Fibroblast of skin of scalp (primary cell): ENCODE data around the gene CRYZ.

ENCODE experiments used
- DNase-seq: peaks from one replicate; pipeline ENCODE4 v3.0.0-alpha.2; 2013

Gene CRYZ

DNA sequence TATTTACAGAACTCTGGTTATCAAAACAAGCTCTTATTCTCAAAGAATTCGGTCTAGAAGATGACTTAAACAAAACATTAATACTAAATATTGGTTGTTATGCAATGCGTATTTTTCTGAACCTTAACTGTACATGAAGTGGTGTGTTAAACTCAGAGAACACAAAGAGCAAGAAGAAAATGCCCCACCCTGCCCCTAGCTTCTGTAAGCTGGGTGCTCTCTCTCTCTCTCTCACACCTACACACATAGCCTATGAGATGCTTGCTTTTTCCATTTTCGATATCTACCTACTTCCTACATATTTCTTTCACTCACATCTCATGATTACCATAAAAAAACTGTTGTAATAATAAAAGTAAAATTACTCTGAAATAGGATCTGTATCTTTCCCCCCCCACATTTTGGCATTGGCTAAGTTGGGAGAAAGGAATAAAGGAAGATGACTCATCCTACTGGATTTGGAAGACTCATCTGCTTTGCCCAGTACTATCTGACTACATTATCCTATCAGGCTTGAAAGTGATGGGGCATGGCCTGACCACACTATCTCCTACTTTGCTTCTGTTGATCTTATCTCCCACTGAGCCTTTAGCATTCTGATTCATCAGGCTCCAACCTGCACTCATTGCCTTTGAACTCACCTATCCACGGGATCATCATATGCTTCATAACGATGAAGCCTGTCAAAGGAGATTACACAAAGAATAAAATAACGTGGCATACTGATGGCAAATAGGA lies 2.9 kb downstream of the CRYZ start:
- peak; percentile 68 for DNase-seq

DNA sequence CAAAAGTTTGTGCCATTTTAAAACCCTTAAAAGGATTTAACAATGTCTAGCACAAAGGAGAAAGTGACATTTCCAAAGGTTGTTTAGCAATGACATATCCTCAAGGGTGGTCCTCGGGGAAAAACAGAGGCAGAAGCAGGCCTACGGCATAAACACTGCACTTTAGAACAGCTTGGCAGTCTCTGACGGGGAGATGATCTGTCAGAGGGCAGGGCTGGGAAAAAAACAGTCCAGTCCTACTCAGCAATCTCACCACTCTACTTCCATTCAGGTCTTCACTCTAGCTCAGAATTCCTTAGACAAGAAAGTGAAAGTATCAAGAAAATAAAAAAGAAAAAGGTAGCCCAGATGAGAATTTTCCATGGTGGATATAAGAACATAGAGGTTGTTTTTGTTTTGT lies 4.1 kb downstream of the CRYZ start:
- no peak for DNase-seq

DNA sequence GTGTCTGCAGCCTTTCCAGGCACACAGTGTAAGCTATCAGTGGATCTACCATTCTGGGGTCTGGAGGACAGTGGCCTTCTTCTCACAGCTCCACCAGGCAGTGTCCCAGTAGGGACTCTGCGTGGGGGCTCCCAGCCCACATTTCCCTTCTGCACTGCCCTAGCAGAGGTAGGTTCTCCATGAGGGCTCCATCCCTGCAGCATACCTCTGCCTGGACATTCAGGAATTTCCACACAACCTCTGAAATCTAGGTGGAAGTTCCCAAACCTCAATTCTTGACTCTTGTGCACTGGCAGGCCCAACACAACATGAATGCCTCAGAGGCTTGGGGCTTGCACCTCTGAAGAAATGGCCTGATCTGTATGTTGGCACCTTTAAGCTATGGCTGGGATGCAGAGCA lies 6.8 kb downstream of the CRYZ start:
- no peak for DNase-seq

DNA sequence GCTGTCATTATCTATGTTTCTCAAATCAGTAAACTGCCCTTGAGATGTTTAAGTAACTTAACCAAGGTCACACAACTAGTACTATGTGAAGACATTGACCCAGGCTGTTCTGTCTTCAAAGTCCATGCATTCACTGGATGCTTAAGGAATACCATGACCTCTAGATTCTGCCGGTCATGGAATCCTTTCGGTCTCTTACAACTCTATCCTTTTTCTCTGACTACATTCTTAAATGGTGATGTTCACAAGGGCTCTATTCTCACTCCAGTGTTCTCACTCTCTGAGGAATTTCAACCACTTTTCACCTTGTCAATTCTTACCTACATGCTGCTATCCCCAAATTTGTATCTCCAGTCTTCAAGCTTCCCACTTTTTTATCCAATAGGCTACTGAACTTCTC lies 15.2 kb downstream of the CRYZ start:
- no peak for DNase-seq

DNA sequence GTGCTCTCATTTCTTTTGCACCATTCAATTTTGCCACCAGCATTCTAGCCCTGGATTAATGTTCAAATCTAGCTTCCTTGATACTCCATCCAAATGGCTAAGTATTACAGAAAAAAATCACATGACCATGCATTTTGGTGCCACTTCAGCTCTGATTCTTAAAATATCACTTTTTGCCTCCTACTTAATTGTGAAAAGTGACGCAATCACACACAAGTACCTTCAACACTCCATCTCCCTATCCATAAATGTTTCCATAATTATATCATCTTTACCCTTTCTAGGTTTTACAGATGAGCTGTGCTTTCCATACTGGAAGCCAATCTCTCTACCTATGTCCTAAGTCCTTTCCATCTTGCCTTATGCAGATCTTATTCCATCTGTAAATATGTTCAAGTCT lies 16.0 kb downstream of the CRYZ start:
- no peak for DNase-seq

DNA sequence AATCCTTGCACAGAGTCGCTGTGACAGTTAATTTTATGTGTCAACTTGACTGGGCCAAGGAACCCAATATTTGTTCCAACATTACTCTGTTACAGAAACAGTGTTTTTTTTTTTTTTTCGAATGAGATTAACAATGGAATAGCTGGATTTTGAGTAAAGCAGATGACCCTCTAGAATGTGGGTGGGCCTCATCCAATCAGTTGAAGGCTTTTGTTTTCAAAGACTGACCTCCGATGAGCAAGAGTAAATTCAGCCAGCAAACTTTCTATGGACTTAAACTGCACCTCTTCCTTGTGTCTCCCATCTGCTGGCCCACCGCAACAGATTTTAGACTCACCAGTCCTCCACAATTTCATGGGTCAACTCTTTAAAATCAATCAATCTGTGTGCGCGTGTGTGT lies 17.0 kb downstream of the CRYZ start:
- DNase-seq: no peak

DNA sequence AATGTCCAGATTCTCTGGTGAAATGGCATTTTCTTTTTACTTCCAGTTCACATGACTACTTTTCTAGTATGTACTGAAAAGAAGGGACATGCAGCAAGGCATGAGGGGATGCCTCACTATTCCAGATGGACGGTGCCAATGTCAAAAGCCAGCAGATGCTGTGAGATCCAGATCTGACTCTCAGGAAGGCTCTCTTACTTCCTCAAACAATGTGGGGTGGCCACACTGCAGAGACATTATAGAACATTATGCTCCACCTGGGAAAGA lies 17.7 kb downstream of the CRYZ start:
- DNase-seq: no peak

DNA sequence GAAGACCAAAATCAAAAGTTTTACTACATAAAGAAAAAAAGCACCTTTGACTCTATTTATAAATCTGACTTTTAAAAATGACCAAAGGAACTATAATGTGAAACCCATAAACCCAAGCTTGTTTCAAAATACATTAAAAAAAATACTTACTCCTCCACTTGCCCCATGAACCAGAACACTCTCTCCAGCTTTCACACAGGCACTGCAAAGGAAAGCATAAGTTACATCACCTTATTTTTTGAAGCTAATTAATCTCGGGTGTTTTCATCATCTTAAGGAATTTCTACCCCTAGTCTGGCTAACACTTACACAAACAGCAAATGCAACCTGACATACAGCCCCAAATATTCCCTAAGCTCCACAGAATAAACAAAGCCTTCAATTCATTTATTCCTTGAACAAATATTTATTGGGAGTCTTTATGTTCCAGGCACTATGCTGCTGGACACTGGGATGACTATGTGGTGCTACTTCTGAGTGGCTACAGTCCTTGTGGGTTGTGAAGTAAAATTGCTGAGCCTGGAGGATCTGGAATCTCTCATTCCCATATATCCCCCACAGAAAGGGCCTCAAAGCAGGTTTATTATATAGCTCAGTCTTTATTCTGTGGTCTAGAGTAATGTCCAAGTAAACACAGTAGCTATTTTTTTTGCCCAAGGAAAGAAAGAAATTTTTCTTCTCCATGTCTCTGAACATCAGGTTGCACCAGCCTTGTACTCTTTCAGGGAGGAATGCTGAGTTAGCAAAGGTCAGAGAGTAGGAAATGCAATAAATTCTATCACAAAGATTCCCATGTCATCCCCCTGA lies 18.2 kb downstream of the CRYZ start:
- DNase-seq: peak; percentile 27

DNA sequence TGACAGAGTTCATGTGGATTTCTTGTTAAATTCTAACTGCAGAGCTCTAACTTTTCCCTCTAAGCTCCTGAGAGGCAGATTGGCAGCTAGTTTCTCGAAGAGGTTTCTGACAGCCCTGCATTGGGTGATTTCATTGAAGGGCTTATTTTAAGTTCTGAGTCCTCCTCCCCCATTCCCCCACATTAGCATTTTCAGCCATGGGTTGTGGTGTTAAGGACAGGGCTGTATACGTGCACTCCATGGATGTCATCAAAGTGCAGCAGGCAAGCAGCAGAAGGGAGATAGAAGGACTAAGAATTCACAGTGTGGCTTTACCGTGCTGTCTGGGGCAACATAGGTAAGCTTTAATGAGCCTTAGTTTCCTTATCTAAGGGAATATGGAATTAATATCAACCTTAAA lies 19.0 kb downstream of the CRYZ start:
- no peak for DNase-seq

DNA sequence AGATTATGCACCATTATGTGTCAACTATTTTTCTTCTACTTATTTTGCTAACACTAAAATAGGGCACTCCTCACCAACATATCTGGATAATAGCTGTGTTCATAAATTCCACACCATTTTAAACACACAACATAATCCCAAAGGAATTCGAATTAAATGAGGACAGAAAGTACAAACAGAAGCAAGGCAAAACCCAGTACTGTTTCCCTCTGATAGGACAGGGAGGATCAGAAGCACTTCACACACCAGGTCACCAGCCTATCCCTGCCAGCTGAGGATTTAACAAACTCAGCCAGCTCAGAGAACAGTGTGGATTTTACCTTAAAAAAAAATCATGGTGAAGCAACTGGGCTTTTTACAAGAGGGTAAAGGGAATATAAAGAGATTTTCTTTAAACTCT lies 20.0 kb downstream of the CRYZ start:
- peak; percentile 6 for DNase-seq

DNA sequence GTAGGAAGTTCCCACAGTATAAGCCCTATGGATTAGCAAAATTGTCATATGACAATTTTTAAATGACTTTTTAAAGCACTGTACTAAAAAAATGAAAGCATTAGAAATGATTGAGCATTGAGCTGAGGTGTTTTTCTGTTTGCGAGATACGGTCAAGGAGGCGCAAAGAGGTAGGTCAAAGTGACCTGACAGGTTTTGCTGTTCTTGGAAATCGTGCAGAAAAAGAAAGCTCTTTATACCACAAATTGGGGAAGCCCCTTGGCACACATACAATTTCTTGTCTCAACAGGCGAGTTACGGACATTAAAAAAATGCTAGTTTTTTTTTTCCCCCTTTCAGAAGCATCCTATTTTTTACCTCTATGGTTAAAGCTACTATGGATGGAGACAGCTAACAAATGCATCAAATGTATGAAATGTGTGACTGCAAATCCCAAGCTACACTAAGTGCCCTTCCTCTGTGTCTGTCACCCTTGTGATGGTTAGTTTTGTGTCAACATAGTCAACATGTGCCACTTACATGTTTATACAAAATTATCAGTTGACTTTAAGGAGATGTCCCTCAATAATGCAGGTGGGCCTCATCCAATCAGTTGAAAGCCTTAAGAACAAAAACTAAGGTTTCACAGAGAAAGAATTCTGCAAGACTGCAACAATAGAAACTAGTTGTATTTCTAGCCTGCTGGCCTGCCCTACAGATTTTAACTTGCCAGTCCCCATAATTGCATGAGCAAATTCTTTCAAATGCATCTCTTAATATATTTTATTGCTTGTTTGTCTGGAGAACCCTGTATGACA lies 29.3 kb downstream of the CRYZ start:
- no peak for DNase-seq

DNA sequence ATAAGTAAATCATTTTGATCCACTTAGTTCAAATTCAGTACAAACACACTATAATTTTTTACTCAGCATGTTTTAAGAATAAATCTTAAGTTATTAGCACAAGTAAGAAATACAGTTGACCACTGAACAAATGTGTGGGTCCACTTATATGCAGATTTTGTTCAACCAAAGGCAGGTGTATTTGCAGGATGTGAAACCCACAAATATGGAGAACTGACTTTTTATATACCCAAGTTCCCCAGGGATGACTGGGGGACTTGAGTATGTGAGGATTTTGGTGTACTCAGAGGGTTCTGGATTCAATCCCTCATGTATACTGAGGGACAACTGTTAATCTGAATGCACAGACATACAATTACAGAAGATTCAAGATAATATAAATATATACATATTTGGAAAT lies 33.5 kb downstream of the CRYZ start:
- DNase-seq: no peak

DNA sequence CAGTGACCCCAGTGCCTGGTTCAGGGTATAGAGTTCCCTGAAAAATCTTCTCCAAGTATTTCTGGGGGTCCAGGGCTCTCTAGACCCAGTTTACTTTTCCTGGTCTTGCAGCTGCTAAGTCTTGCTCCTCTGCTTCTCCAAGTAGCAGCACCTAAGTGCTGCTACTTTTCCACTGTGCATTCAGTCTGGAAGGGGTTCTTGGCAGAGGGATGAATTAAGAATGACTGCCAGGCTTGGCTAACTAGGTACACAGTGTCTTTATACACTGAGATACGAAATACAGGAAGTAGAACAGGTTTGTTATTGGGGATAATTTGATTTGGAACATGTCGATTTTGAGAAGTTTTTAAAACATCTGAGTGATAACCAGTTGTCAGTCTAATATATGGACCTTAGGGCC lies 35.0 kb downstream of the CRYZ start:
- DNase-seq: no peak

DNA sequence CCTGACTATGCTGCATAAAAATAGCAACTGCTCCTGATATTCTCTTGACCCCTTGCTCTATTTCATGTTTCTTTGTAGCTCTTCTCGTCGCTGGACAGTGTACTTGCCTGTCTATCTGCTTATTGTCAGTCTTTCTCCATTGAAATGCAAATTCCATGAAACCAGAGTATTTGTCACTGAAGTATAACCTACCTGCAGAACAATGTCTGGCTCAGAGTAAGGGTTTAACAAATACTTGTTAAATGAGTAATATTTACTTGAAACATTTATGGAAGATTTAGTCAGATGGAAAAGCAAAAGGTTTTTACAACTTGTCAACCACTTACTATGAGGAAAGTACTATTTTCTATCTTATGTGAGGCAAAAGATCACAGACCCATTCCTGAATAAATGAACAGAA lies 39.4 kb downstream of the CRYZ start:
- no peak for DNase-seq

DNA sequence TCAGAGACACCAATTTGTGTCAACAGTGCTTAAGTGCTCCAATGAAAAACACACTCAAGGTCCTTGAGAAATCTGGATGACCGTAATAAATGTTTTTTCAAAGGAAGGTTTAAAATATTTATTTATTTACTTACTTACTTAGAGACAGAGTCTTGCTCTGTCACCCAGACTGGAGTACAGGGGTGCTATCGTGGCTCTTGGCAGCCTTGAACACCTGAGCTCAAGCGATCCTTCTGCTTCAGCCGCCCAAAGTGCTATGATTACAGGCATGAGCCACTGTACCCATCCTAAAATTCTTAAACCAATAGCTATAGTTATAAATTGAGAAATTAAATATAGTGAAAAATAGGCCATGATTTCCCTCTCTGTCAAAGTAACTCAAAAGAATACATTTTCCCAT lies 41.9 kb downstream of the CRYZ start:
- DNase-seq: no peak

DNA sequence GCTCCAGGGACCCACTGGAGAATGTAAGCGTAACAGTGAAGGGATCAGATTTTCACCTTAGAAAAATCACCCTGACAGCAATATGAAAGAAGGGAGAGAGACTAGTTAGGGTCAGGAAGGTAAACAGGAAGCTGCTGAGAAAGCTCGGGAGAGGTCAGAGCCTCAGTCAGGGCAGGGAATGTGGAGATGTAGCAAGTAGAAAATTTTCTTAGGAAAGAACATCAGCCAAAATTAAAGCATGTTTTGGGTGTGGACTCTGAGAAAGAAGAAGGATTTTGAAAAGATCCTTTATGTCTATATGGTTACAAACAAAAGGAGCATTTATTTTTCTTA lies 42.5 kb downstream of the CRYZ start:
- no peak for DNase-seq

DNA sequence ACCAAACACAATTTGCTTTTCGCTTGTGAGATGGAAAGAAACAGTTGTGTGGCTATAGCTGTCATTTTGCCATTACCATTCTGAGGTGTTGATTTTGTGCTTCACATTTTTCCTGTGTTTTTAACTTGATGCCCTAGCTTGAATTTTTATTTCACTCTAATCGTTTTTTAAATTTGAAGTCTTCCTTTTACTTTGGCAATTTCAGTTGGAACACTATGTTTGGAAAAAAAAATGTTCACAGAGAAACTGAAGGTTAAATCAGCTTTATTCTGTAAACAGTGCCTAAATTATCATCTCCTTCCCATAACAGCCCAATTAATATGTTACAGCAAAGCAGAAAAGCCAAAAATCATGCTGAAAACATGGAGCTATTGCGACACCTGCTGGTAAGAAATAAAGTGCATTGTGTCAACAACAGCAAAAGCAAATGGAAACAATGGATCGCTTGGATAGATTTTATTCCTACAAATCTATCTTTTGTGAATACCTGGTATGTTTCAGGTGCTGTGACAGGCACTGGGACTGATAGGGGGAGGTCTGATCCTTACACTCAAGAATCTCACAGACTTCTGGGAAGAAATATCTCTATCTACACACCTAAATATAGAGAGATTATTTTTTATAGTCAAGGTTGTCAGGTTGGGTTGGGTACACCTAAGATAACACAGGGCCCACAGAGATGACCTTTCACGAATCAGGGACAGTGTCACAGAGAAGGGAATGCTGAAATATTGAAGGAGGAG lies 43.1 kb downstream of the CRYZ start:
- DNase-seq: peak; percentile 63

DNA sequence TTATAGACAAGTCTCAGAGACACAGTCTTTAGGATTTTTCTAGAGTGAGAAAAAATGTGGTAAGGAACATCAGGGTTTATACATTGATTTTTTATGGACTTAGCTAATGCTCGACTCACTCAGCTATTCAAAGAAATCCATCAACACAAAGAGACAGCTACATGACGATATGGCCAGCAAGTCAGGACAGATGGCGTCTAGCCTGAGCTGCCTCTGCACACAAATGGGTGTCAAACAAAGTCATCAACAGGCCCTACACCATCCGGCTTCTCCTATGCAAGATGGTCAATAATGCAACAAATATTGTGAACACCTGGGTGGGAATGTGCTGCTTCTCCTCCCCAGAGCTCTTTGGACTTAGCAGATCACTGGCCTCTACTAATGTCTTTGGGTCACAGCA lies 45.9 kb downstream of the CRYZ start:
- DNase-seq: no peak

DNA sequence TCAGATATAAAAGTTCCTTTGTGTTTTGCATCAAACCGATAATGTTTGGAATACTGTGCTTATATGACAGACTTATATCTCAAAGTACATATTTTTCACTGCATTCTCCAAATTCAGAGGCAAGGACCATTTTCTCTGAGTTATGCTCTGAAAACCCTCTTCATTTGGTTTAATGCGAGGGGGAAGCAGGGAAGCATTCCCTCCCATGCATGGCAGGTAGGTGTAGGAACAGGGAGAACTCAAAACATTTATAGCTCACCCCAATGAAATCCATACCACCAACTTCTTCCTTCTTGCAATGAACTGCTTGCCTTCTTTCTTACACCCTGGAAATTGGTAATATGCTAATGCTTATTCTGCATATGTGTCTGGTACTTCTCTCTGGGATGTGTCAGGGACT lies 48.5 kb downstream of the CRYZ start:
- DNase-seq: no peak

DNA sequence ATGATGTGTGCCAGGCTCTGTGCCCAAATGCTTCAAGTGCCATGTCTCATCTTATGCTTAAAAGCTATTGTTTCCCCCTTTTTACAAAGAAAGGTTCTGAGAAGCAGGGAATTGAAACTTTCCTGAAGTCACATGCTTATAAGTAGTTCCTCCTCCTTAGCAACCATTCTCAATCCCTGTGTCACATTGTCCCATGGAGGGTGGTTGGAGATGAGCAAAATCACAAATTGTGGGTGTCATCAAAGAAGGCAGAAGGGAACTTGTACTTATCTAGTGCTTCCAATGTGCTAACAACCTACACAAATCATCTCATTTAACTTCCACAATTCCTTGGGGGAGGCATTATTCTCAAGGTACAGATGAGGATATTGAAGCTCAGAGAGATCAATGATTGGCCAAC lies 49.2 kb downstream of the CRYZ start:
- no peak for DNase-seq

DNA sequence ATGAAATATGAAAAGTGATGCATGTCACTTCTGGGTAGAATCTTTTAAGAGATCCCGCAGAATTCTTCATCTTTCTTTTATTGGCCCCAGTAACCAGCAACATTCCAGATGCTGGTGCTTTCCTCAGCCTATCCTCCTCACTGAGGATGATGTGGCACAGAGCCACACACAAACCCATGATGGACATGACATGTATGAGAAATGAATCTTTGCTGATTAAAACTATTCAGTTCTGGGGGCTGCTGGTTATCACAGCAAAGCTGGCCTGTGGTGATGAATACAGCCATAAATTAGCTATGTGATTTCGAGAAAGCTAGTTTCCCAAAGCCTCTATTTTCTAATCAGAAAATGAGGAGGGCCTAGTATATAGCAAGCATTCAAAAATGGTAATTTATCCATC lies 51.0 kb downstream of the CRYZ start:
- no peak for DNase-seq

DNA sequence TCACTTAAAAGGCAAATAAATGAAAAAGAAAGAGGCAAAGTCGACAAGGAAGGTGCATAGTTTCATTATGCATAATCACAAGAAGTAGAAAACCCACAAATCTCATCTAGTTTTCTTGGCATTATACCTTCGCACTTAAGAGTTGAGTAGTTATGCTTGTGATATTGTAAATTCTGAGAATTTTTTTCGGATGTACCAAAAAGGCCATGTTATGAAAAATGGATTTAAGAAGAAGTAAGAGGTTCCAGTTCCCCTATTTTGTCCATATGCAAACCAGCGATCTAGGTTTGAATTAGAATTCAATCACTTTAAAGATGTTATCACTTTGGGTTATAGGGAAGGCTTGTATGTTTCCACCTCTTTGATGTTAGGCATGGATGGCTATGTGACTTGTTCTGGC lies 51.4 kb downstream of the CRYZ start:
- no peak for DNase-seq

DNA sequence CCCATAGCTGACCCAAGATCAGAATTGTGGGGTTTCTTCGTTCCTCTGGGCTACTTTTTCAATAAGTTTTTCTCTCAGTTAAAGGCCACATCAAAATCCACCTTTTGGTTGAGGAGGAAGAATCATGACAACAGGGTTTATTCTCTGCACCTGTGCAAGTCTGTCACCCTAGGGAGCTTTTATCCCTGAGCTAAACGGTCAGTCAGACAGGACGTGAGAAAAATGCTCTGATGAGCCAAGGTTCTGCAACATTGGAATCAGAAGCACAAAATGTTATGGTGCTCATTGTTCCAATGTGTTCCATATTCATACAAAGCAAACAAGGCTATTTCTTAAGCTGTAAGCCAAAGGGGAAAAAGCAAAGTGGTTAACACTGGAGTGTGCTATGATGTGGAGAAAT lies 51.8 kb downstream of the CRYZ start:
- no peak for DNase-seq
